B cell (primary cell): Measurements from ENCODE around the gene XPC. TPM values are rescaled to one million over a fixed set of nuclear protein-coding genes. Genes with fewer than 3 reads are reported as not detected.

Experiments used
- ATAC-seq: fragments of 200-7000 bp; cut with Tn5 transposase; one replicate; pipeline ENCODE4 v1.10.0; 2021; ENCODE audit warnings: low read depth, mild to moderate bottlenecking, moderate number of reproducible peaks, moderate library complexity
- CTCF ChIA-PET: fragments of 350-600 bp; sonication (Branson Sonifier 250); formaldehyde crosslinking; loops from one replicate; lab custom pipeline; 2021; ENCODE audit warnings: antibody characterized with exemption, inconsistent platforms; lab: Charles Lee
- POLR2A ChIA-PET: fragments of 350-600 bp; sonication (Branson Sonifier 250); formaldehyde crosslinking; loops from one replicate; lab custom pipeline; 2021; ENCODE audit warnings: antibody characterized with exemption; lab: Charles Lee
- DNase-seq: peaks from one replicate; pipeline ENCODE4 v3.0.0; 2013
- H2AFZ ChIP-seq: 2 replicates; pipeline ENCODE4 v1.6.1; 2012; ENCODE audit warnings: mild to moderate bottlenecking, low read depth, low read length; ENCODE audit not compliant: insufficient read depth, poor library complexity, severe bottlenecking
- H3K27ac ChIP-seq, 2 donors: 1 replicate in 1 of 2; 2 replicates in 1 of 2; pipeline ENCODE4 v1.5.1; 2012 to 2013; ENCODE audit warnings: low read length in 2 of 2, mild to moderate bottlenecking in 2 of 2, moderate library complexity in 1 of 2
- H3K27me3 ChIP-seq, 4 experiments: fragments of 200-600 bp in 1 of 4; sonication (generic) in 1 of 4; replicated peaks in 1 of 4; 1 replicate in 2 of 4; 2 replicates in 2 of 4; pipeline versions ENCODE4 v1.6.1 to v1.7.0; 2013 to 2016; ENCODE audit warnings: low read length in 3 of 4, mild to moderate bottlenecking in 2 of 4, mixed read lengths in 1 of 4, moderate library complexity in 1 of 4; ENCODE audit not compliant: insufficient read depth in 4 of 4, control insufficient read depth in 3 of 4; ENCODE audit errors: control extremely low read depth in 1 of 4
- H3K36me3 ChIP-seq, 2 experiments: replicated peaks in 1 of 2; 1 replicate in 1 of 2; 2 replicates in 1 of 2; pipeline versions ENCODE4 v1.6.1 to v1.7.1; 2013; ENCODE audit warnings: low read length in 1 of 2; ENCODE audit not compliant: insufficient read depth in 2 of 2, control insufficient read depth in 1 of 2; ENCODE audit errors: control extremely low read depth in 1 of 2, extremely low read depth in 1 of 2
- H3K4me1 ChIP-seq, 2 donors: fragments of 200-600 bp in 1 of 2; sonication (generic) in 1 of 2; 1 replicate in 1 of 2; 2 replicates in 1 of 2; pipeline versions ENCODE4 v1.5.1 to v1.6.1; 2013 to 2017; ENCODE audit warnings: low read length in 2 of 2; ENCODE audit not compliant: control insufficient read depth in 2 of 2, insufficient read depth in 2 of 2
- H3K4me2 ChIP-seq: replicated peaks from 2 replicates; pipeline ENCODE3; 2012; ENCODE audit warnings: mild to moderate bottlenecking, low read depth, low read length; ENCODE audit not compliant: poor library complexity, severe bottlenecking
- H3K4me3 ChIP-seq, 5 experiments: fragments of 200-600 bp in 1 of 5; sonication (generic) in 1 of 5; 1 replicate in 3 of 5; 2 replicates in 2 of 5; pipeline versions ENCODE4 v1.5.1 to v1.7.0; 2011 to 2016; ENCODE audit warnings: low read length in 4 of 5, mild to moderate bottlenecking in 4 of 5, low read depth in 2 of 5, control low read depth in 1 of 5, moderate library complexity in 1 of 5; ENCODE audit not compliant: insufficient read depth in 1 of 5; ENCODE audit errors: control extremely low read depth in 1 of 5, extremely low read depth in 1 of 5
- H3K79me2 ChIP-seq: fragments of 200-600 bp; sonication (generic); one replicate; pipeline ENCODE4 v1.6.0; 2016; ENCODE audit warnings: low read length; ENCODE audit not compliant: control insufficient read depth, insufficient read depth
- H3K9ac ChIP-seq: fragments of 200-600 bp; sonication (generic); 2 replicates; pipeline ENCODE4 v1.6.1; 2017; ENCODE audit warnings: mild to moderate bottlenecking, low read length, moderate library complexity
- H3K9me3 ChIP-seq, 3 donors: one replicate each; pipeline versions ENCODE4 v1.6.1 to v1.7.1; 2013; ENCODE audit warnings: low read length in 2 of 3; ENCODE audit not compliant: control insufficient read depth in 2 of 3, insufficient read depth in 1 of 3; ENCODE audit errors: control extremely low read depth in 1 of 3
- H4K20me1 ChIP-seq: 2 replicates; pipeline ENCODE4 v1.6.0; 2012; ENCODE audit warnings: mild to moderate bottlenecking, low read length; ENCODE audit not compliant: insufficient read depth, control insufficient read depth, poor library complexity, severe bottlenecking
- H3K27ac Mint-ChIP-seq: one replicate; pipeline ENCODE4 v1.8.0; 2021; ENCODE audit warnings: mixed read lengths
- H3K27me3 Mint-ChIP-seq: one replicate; pipeline ENCODE4 v1.8.0; 2021; ENCODE audit warnings: mixed read lengths
- H3K4me1 Mint-ChIP-seq: one replicate; pipeline ENCODE4 v1.8.0; 2021; ENCODE audit warnings: mixed read lengths
- H3K4me3 Mint-ChIP-seq: one replicate; pipeline ENCODE4 v1.8.0; 2021; ENCODE audit warnings: mixed read lengths
- H3K9me3 Mint-ChIP-seq: one replicate; pipeline ENCODE4 v1.8.0; 2022; ENCODE audit warnings: mixed read lengths; ENCODE audit not compliant: insufficient read depth
- EZH2 ChIP-seq: IDR thresholded peaks from 2 replicates; pipeline ENCODE4 v1.6.1; 2012; ENCODE audit warnings: borderline replicate concordance, low read depth, mild to moderate bottlenecking, moderate library complexity, low read length; ENCODE audit not compliant: insufficient read depth, poor library complexity, severe bottlenecking
- WGBS: methylation state at CpG from one replicate; pipeline ENCODE4 v1.1.5; 2013; ENCODE audit warnings: missing lambda C conversion rate; ENCODE audit not compliant: insufficient coverage; 5-methylcytosine and 5-hydroxymethylcytosine counted together
- intact Hi-C: fragments of 100-400 bp; cut with micrococcal nuclease; formaldehyde crosslinking; loops from one replicate; pipeline ENCODE4 v1.10.0; 2022
- polyA plus RNA-seq: library from polyadenylated mRNA; depleted of rRNA; stranded (reverse); fragments of >200 nt; gene quantifications from 2 replicates; pipeline ENCODE4 v1.2.3, GENCODE V29; 2012
- total RNA-seq, 2 donors: library from RNA; stranded (reverse); fragments of 120-200 nt in 1 of 2; gene quantifications; 1 replicate in 1 of 2; 2 replicates in 1 of 2; pipeline versions ENCODE4 v1.2.3 to v1.2.4, GENCODE V29; 2013 to 2022
- TF ChIP-seq, protein P1 (sequence below): fragments of 200-600 bp; IDR thresholded peaks from one replicate; pipeline ENCODE4 v1.8.0; 2022; ENCODE audit warnings: antibody characterized with exemption, mild to moderate bottlenecking

XPC gene
- total and polyA plus RNA-seq, 2 donors (not counting 1 experiment from before 2014, with no cell fraction given) = 22.5 to 67.6 TPM

DNA sequence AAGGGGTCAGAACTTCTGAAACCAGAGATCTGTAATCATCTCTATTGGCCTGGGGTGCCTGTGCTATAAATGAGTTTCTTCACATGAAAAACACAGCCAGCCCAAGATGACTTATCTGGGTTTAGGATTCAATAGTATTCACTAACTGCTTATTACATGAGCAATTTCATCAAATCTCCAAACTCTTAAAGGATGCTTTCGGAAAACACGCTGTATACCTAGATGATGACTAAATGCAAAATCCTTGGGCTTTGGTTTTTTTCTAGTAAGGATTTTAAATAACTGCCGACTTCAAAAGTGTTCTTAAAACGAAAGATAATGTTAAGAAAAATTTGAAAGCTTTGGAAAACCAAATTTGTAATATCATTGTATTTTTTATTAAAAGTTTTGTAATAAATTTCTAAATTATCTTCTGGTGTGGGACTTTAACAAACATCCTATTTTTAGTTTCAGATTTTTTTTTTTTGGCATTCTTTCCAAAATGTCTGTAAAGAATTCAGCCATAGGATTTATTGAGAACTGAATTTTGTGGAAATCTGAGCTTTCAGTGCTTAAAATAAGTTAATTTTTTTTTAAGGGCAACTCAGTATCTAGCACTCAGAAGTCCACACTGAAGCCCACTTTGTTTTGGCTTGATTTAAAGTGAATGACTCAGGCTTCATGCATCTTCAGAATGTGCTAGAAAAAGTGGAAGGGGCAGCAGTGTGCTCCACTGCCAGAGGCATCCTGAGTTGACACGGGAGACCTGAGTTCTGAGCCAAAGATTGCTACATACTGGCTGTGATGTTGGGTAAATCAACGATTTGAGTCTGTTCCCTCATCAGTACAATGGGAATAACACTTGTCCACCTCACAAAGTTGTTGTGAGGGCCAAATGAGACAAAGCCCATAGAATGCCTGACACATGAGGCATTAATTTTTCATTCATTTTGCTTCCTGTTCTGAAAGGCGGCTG, 34.9 kb downstream of the XPC start:
- TF ChIP-seq, protein P1, sequence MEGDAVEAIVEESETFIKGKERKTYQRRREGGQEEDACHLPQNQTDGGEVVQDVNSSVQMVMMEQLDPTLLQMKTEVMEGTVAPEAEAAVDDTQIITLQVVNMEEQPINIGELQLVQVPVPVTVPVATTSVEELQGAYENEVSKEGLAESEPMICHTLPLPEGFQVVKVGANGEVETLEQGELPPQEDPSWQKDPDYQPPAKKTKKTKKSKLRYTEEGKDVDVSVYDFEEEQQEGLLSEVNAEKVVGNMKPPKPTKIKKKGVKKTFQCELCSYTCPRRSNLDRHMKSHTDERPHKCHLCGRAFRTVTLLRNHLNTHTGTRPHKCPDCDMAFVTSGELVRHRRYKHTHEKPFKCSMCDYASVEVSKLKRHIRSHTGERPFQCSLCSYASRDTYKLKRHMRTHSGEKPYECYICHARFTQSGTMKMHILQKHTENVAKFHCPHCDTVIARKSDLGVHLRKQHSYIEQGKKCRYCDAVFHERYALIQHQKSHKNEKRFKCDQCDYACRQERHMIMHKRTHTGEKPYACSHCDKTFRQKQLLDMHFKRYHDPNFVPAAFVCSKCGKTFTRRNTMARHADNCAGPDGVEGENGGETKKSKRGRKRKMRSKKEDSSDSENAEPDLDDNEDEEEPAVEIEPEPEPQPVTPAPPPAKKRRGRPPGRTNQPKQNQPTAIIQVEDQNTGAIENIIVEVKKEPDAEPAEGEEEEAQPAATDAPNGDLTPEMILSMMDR = no peak
- no peak for TF ChIP-seq EZH2
- intact Hi-C loops = loop anchor here (1.0 kb wide), 2 partner anchors 19 to 35 kb away; partner anchors contain the start of genes CHCHD4, LSM3 and XPC
- POLR2A ChIA-PET = no interaction called here
- 64% methylated on average over 4 of the region's 7 CpGs for WGBS
- peaks cover 0 to 70% of the 10 kb centered on the region in 2 experiments for H3K36me3 ChIP-seq
- peak overlapping the region; percentile 81 to 95 for H3K27ac ChIP-seq
- Mint-ChIP-seq H3K9me3 (no peaks in the 10 kb centered on the region), H3K4me3 (peak overlapping the region; percentile 65), H3K4me1 (peaks cover 17% of the 10 kb centered on the region), H3K27me3 (no peaks in the 10 kb centered on the region), H3K27ac (peak overlapping the region; percentile 96)
- CTCF ChIA-PET = interaction anchor here (0.9 to 1.7 kb wide), 3 partner anchors 8 to 35 kb away, joined by 3 to 5 read pairs (median 3); partner anchors contain the start of genes CHCHD4, LSM3 and TMEM43
- no peaks in the 10 kb centered on the region for H3K27me3 ChIP-seq
- H3K9me3 ChIP-seq = no peaks in the 10 kb centered on the region
- peak overlapping the region; percentile 44 for H3K4me2 ChIP-seq
- ATAC-seq (no peak), DNase-seq (no peak)
- no peaks in the 10 kb centered on the region for H3K79me2 ChIP-seq
- no peak overlapping the region for H3K4me3 ChIP-seq
- peaks cover 18 to 21% of the 10 kb centered on the region in 2 donors for H3K4me1 ChIP-seq
- no peak overlapping the region for H2AFZ ChIP-seq
- H3K9ac ChIP-seq = peak overlapping the region; percentile 35
- H4K20me1 ChIP-seq = no peaks in the 10 kb centered on the region
